ENCODE data around the gene SERPINA4. TPM values are rescaled to one million over a fixed set of nuclear protein-coding genes. Genes with fewer than 3 reads are reported as not detected.

SERPINA4 gene
- total RNA-seq, 6 experiments from 2014 or later: not detected

GRCh38 chr14:94517641-94518257, 43.5 kb upstream of the SERPINA4 start:
- Mint-ChIP-seq H3K36me3 (ENCODE audit: low read depth) (no peaks in the 10 kb centered on the region; the same call in 1 of the 2 replicates), H3K4me3 (no peak overlapping the region), H3K27ac (no peak overlapping the region), H3K27me3 (ENCODE audit: insufficient read depth) (no peaks in the 10 kb centered on the region; the same call in 1 of the 2 replicates), H3K9me3 (peaks cover 65% of the 10 kb centered on the region), H3K4me1 (ENCODE audit: low read depth) (no peaks in the 10 kb centered on the region)
- no peak for DNase-seq
- TF ChIP-seq CTCF (IDR thresholded peaks at IDR 0.05): no peak

GRCh38 chr14:94521375-94522114, 39.7 kb upstream of the SERPINA4 start:
- Mint-ChIP-seq H3K27me3 (ENCODE audit: insufficient read depth) (peaks cover 2% of the 10 kb centered on the region), H3K9me3 (peaks cover 69% of the 10 kb centered on the region), H3K4me1 (ENCODE audit: low read depth) (no peaks in the 10 kb centered on the region), H3K27ac (no peak overlapping the region), H3K36me3 (ENCODE audit: low read depth) (no peaks in the 10 kb centered on the region; the same call in 1 of the 2 replicates), H3K4me3 (no peak overlapping the region)
- TF ChIP-seq CTCF (IDR thresholded peaks at IDR 0.05): no peak
- no peak for DNase-seq

GRCh38 chr14:94522115-94522724, 39.0 kb upstream of the SERPINA4 start:
- TF ChIP-seq CTCF (IDR thresholded peaks at IDR 0.05): no peak
- no peak overlapping the region for H3K27ac Mint-ChIP-seq

GRCh38 chr14:94523265-94523664, 38.0 kb upstream of the SERPINA4 start:
- H3K9me3 Mint-ChIP-seq: peaks cover 65% of the 10 kb centered on the region
- no peaks in the 10 kb centered on the region for H3K4me1 Mint-ChIP-seq (ENCODE audit: low read depth)
- no peak overlapping the region for H3K27ac Mint-ChIP-seq
- H3K27me3 Mint-ChIP-seq (ENCODE audit: insufficient read depth): peaks cover 2% of the 10 kb centered on the region
- H3K36me3 Mint-ChIP-seq (ENCODE audit: low read depth): no peaks in the 10 kb centered on the region; the same call in 1 of the 2 replicates
- DNase-seq: no peak
- H3K4me3 Mint-ChIP-seq: no peak overlapping the region
- no peak for TF ChIP-seq CTCF (IDR thresholded peaks at IDR 0.05)

More at GRCh38 chr14:94522115-94522724, 39.0 kb upstream of the SERPINA4 start:
- no peak for DNase-seq
- Mint-ChIP-seq H3K4me1 (ENCODE audit: low read depth) (no peaks in the 10 kb centered on the region), H3K27me3 (ENCODE audit: insufficient read depth) (peaks cover 2% of the 10 kb centered on the region), H3K9me3 (peaks cover 67% of the 10 kb centered on the region), H3K36me3 (ENCODE audit: low read depth) (no peaks in the 10 kb centered on the region; the same call in 1 of the 2 replicates), H3K4me3 (no peak overlapping the region)

- no peak for TF ChIP-seq CTCF (IDR thresholded peaks at IDR 0.05)
- no peak overlapping the region for H3K27ac Mint-ChIP-seq
- no peak overlapping the region for H3K4me3 Mint-ChIP-seq
- no peaks in the 10 kb centered on the region; the same call in 1 of the 2 replicates for H3K36me3 Mint-ChIP-seq (ENCODE audit: low read depth)
- H3K27me3 Mint-ChIP-seq (ENCODE audit: insufficient read depth): peaks cover 2% of the 10 kb centered on the region
- peaks cover 59% of the 10 kb centered on the region for H3K9me3 Mint-ChIP-seq
- no peak for DNase-seq
- no peaks in the 10 kb centered on the region for H3K4me1 Mint-ChIP-seq (ENCODE audit: low read depth)
Observed at GRCh38 chr14:94524093-94524492, 37.1 kb upstream of the SERPINA4 start.

Measured in HFFc6 (cell line).